NCI-H1694 treated with DMSO at 0.1 percent for 48 hours (cell line): Measurements from ENCODE around the gene CST1.
"Not testable (repeated sequence)": the region's sequence is repeated elsewhere in the genome, so short reads cannot be mapped to it uniquely, and the experiment has no call there.

Experiments
- DNase-seq: peaks from one replicate; lab custom pipeline; 2025; lab: John Stamatoyannopoulos, UW

CST1 gene

GRCh38 chr20:23750786-23751185 is at the start of gene CST1:
TSS of gene CST1 (minus strand) at chr20:23750935. CDS start at chr20:23750866, 69 bp downstream.
- not testable (repeated sequence) for DNase-seq

GRCh38 chr20:23799216-23799847 is 48.6 kb upstream of the CST1 start:
- DNase-seq = not testable (repeated sequence)

GRCh38 chr20:23795526-23795925 is 44.8 kb upstream of the CST1 start:
- no peak for DNase-seq

GRCh38 chr20:23794841-23795240 is 44.1 kb upstream of the CST1 start:
- DNase-seq = no peak

GRCh38 chr20:23794065-23794464 is 43.3 kb upstream of the CST1 start:
- DNase-seq = no peak

GRCh38 chr20:23783447-23783846 is 32.7 kb upstream of the CST1 start:
- no peak for DNase-seq

GRCh38 chr20:23782366-23782983 is 31.7 kb upstream of the CST1 start:
- no peak for DNase-seq

- not testable (repeated sequence) for DNase-seq
Measured at GRCh38 chr20:23778676-23779075, 27.9 kb upstream of the CST1 start.

- DNase-seq = not testable (repeated sequence)
Measured at GRCh38 chr20:23777380-23777779, 26.6 kb upstream of the CST1 start.

GRCh38 chr20:23776067-23776771 is 25.5 kb upstream of the CST1 start:
- no peak for DNase-seq

GRCh38 chr20:23774081-23774480 is 23.3 kb upstream of the CST1 start:
- DNase-seq = no peak

GRCh38 chr20:23773579-23773978 is 22.8 kb upstream of the CST1 start:
- no peak for DNase-seq

GRCh38 chr20:23773127-23773526 is 22.4 kb upstream of the CST1 start:
- DNase-seq = no peak

- no peak for DNase-seq
Measured at GRCh38 chr20:23772074-23772473, 21.3 kb upstream of the CST1 start.

GRCh38 chr20:23770384-23770783 is 19.6 kb upstream of the CST1 start:
- DNase-seq = no peak

GRCh38 chr20:23768520-23768919 is 17.8 kb upstream of the CST1 start:
- DNase-seq = not testable (repeated sequence)

- no peak for DNase-seq
Measured at GRCh38 chr20:23766531-23766930, 15.8 kb upstream of the CST1 start.

GRCh38 chr20:23765578-23765977 is 14.8 kb upstream of the CST1 start:
- no peak for DNase-seq

GRCh38 chr20:23764630-23765029 is 13.9 kb upstream of the CST1 start:
- DNase-seq = not testable (repeated sequence)

GRCh38 chr20:23763345-23763744 is 12.6 kb upstream of the CST1 start:
- no peak for DNase-seq

- DNase-seq = no peak
Measured at GRCh38 chr20:23759306-23759940, 8.7 kb upstream of the CST1 start.

- not testable (repeated sequence) for DNase-seq
Measured at GRCh38 chr20:23756792-23757191, 6.1 kb upstream of the CST1 start.

- DNase-seq = not testable (repeated sequence)
Measured at GRCh38 chr20:23755131-23755611, 4.4 kb upstream of the CST1 start.
